Heart left ventricle (tissue), 16 donors: ENCODE measurements around the gene ZBTB8A. TPM values are rescaled to one million over a fixed set of nuclear protein-coding genes. Genes with fewer than 3 reads are reported as not detected.

Source experiments
- ATAC-seq, 4 donors: fragments of 200-7000 bp; cut with Tn5 transposase; one replicate each; pipeline ENCODE4 v1.9.1; 2020 to 2022; ENCODE audit warnings: moderate library complexity in 4 of 4, mild to moderate bottlenecking in 3 of 4, moderate number of reproducible peaks in 1 of 4
- DNase-seq, 5 donors: peaks; one replicate each; pipeline ENCODE4 v3.0.0-alpha.2; 2020
- H3K27ac ChIP-seq, 12 donors: fragments of 200-600 bp; sonication (generic) in 4 of 12; one replicate each; pipeline versions ENCODE4 v1.5.0 to v1.8.0; 2016 to 2022; ENCODE audit warnings: mild to moderate bottlenecking in 2 of 12
- H3K27me3 ChIP-seq, 9 donors: fragments of 200-600 bp; sonication (generic) in 2 of 9; one replicate each; pipeline versions ENCODE4 v1.5.1 to v1.8.0; 2016 to 2022; ENCODE audit warnings: mild to moderate bottlenecking in 3 of 9
- H3K36me3 ChIP-seq, 9 donors: fragments of 200-600 bp; sonication (generic) in 2 of 9; one replicate each; pipeline versions ENCODE4 v1.5.0 to v1.8.0; 2018 to 2022; ENCODE audit warnings: mild to moderate bottlenecking in 2 of 9
- H3K4me1 ChIP-seq, 12 donors: fragments of 200-600 bp; sonication (generic) in 4 of 12; one replicate each; pipeline versions ENCODE4 v1.5.0 to v1.8.0; 2016 to 2022; ENCODE audit warnings: mild to moderate bottlenecking in 3 of 12
- H3K4me3 ChIP-seq, 12 donors: fragments of 200-600 bp; sonication (generic) in 4 of 12; one replicate each; pipeline versions ENCODE4 v1.5.0 to v1.8.0; 2017 to 2022; ENCODE audit warnings: mild to moderate bottlenecking in 9 of 12, moderate library complexity in 4 of 12
- H3K9me3 ChIP-seq, 12 donors: fragments of 200-600 bp; sonication (generic) in 4 of 12; one replicate each; pipeline versions ENCODE4 v1.5.0 to v1.8.0; 2016 to 2022; ENCODE audit warnings: mild to moderate bottlenecking in 1 of 12
- CTCF ChIP-seq, 12 donors: fragments of 200-600 bp; sonication (generic) in 4 of 12; IDR thresholded peaks; one replicate each; pipeline versions ENCODE4 v1.5.0 to v1.8.0; 2018 to 2022; ENCODE audit warnings: antibody characterized with exemption in 12 of 12, mild to moderate bottlenecking in 5 of 12
- POLR2A ChIP-seq, 2 donors: fragments of 450-650 bp; IDR thresholded peaks; one replicate each; pipeline ENCODE4 v1.6.1; 2017; ENCODE audit warnings: antibody characterized with exemption in 2 of 2, mild to moderate bottlenecking in 2 of 2, moderate library complexity in 2 of 2
- WGBS, 4 donors: extraction: QIAGEN DNeasy Blood & Tissue Kit in 2 of 4; methylation state at CpG; one replicate each; pipeline versions ENCODE4 v1.1.5 to v1.1.7; 2013 to 2018; 5-methylcytosine and 5-hydroxymethylcytosine counted together
- intact Hi-C, 10 donors: fragments of 100-400 bp; cut with DNase I; formaldehyde crosslinking; loops; one replicate each; pipeline versions ENCODE4 v1.11.1 to v1.14.2; 2022
- polyA plus RNA-seq, 2 donors: library from polyadenylated mRNA; stranded (reverse); fragments of 200-250 nt; gene quantifications; one replicate each; pipeline ENCODE4 v1.2.3, GENCODE V29; 2013
- total RNA-seq, 9 donors: library from RNA; depleted of rRNA in 2 of 9; stranded (reverse); fragments of >200 nt in 2 of 9; fragmentation: NEBNext Ultra II Directional in 3 of 9; extraction: Animal tissue kit (Norgen Biotek cat#: 25700) in 3 of 9; gene quantifications; one replicate each; pipeline versions ENCODE4 v1.1.0 to v1.2.4, GENCODE V29; 2016 to 2023
- donor health status: ischemic (EF 13 %, LVEDD 7.1; RV severe dilation, severe dysfunction).
- donor health status: healthy with polysubstance abuse.
- donor health status: DM: no; HTN: yes; CAD: no.
- donor health status: DM: no; HTN: no; CAD: no.
- donor health status: ischemic (EF 25% LVEDD 6.9; RV normal size, moderate dysfunction).
- donor health status: ischemic (EF 25% LVEDD 5.7; RV mildly dilated, moderate dysfunction).
- donor health status: healthy.
- donor health status: DM: yes; HTN: yes; CAD: no.
- donor health status: ischemic (EF 35%, LVEDD 5.7; RV mildly dilated, moderate dysfunction).
- donor health status: nonischemic (EF 11% LVEDD 7.7; RV severe dilation, severe dysfunction).
- donor health status: DM: yes; HTN: yes; CAD: no.
- donor health status: PGD.
- donor health status: ischemic (EF 29% LVEDD 5.4; RV normal size, mild dysfunction).
- donor health status: nonischemic (EF 23%, LVEDD 6.1; RV moderate dilation, normal function).

The ZBTB8A gene
- total and polyA plus RNA-seq, 11 donors: 1.1 to 5.0 (median 2.7) TPM

GRCh38 chr1:32605711-32606424 lies 66.6 kb downstream of the ZBTB8A start:
- TF ChIP-seq CTCF (IDR thresholded peaks at IDR 0.05): no peak
- intact Hi-C loops: loop anchor here in 2 of 10 donors (5.0 to 10.0 kb wide), 2 partner anchors 69 to 161 kb away; partner anchors contain the start of gene ZBTB8A (in 1 of the 2)
- no peaks in the 10 kb centered on the region for H3K4me1 ChIP-seq
- WGBS, 4 donors: 93 to 96% (median 94%) methylated on average over 17 of the region's 17 CpGs
- H3K27me3 ChIP-seq: no peaks in the 10 kb centered on the region
- DNase-seq (no peak), ATAC-seq (peak in 1 of 4 donors; percentile 45)
- H3K27ac ChIP-seq: no peak overlapping the region
- H3K9me3 ChIP-seq: no peaks in the 10 kb centered on the region
- H3K4me3 ChIP-seq: no peak overlapping the region
- H3K36me3 ChIP-seq: peaks cover 0 to 15% (median 7%) of the 10 kb centered on the region in 9 donors

DNA sequence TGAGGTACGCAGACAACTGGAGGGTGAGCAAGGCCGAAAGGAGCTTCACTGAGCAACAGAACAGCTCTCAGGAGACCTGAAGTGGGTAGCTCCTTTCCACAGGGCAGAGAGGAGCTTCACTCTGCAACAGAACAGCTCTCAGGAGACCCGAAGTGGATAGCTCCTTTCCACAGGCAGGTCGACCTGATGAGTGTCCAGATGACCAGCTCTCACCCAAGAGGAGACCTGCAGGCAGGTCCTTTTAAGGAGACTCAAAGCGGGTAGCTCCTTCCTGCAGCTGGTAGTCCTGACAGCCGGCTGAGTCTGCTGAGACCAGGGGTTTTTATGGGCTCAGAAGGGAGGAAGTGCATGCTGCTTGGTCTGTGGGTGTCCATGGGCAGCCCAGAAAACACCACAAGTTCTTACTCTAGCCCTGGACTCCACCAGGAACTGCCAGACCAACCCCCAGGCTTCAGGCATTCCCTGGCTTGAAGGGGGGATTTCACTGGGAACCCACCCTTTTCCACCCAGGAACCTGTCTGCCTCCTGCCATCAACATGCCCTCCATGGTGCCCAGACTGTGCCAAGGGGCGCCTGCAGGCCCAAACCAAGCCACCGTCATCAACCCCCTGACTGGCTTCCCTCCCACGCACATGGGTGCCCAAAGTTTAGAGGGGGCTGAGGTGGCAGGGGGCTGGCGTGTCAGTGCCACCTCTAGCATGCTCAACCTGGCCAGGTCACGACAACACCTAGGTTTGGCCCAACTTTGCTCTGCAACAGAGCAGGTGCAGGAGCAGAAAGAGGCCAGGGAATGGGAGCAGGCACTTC lies 67.5 kb downstream of the ZBTB8A start:
- TF ChIP-seq POLR2A (IDR thresholded peaks at IDR 0.05): no peak
- no peak for TF ChIP-seq CTCF (IDR thresholded peaks at IDR 0.05)
- DNase-seq (no peak), ATAC-seq (no peak)
- intact Hi-C loops: loop anchor here in 2 of 10 donors (5.0 to 10.0 kb wide), 2 partner anchors 69 to 162 kb away; partner anchors contain the start of gene ZBTB8A (in 1 of the 2)
- Histone ChIP-seq H3K36me3 (peaks cover 0 to 9% (median 0%) of the 10 kb centered on the region in 9 donors), H3K27ac (no peak overlapping the region), H3K4me3 (no peak overlapping the region), H3K4me1 (peaks cover 0 to 5% (median 0%) of the 10 kb centered on the region in 12 donors), H3K9me3 (no peaks in the 10 kb centered on the region), H3K27me3 (no peaks in the 10 kb centered on the region)
- 86 to 97% (median 90%) methylated on average over 10 to 11 of the region's 11 CpGs for WGBS, 4 donors

- TF ChIP-seq POLR2A (IDR thresholded peaks at IDR 0.05) (no peak), CTCF (IDR thresholded peaks at IDR 0.05) (no peak)
These were observed 70.0 kb downstream of the ZBTB8A start for GRCh38 chr1:32609180-32609579.

DNA sequence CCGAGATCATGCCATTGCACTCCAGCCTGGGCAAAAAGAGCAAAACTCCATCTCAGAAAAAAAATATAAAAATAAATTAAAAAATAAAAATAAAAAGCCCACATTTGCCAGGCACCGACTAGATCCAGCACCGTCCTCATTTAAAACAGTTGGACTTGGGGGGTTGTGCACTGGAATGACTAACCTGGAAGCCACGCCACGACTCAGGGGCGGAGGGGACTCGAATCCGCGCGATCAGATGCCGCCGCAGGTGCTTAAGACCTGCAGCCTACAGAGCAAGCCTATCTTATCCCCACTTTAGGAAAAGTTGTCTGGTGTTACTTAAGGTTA lies 72.6 kb downstream of the ZBTB8A start:
- H3K9me3 ChIP-seq: no peaks in the 10 kb centered on the region
- no peak for DNase-seq
- peaks cover 0 to 14% (median 7%) of the 10 kb centered on the region in 12 donors for H3K4me1 ChIP-seq
- H3K36me3 ChIP-seq: peaks cover 0 to 4% (median 0%) of the 10 kb centered on the region in 9 donors
- WGBS, 4 donors: 8 to 10% (median 9%) methylated on average over 12 of the region's 12 CpGs
- TF ChIP-seq POLR2A (IDR thresholded peaks at IDR 0.05) (no peak), CTCF (IDR thresholded peaks at IDR 0.05) (no peak)
- no peak for ATAC-seq
- H3K4me3 ChIP-seq: peak overlapping the region; percentile 30 to 74 (median 56)
- H3K27me3 ChIP-seq: no peaks in the 10 kb centered on the region
- H3K27ac ChIP-seq: peak overlapping the region in 10 of 12 donors; percentile 54 to 83 (median 64)
- intact Hi-C loops: loop anchor here in 3 of 10 donors (10.0 kb wide), 2 partner anchors 87 to 157 kb away; no protein-coding TSS in a partner anchor

More at GRCh38 chr1:32609180-32609579, 70.0 kb downstream of the ZBTB8A start:
- no peak overlapping the region for H3K27ac ChIP-seq
- DNase-seq: no peak
- intact Hi-C loops: loop anchor here in 2 of 10 donors (5.0 to 10.0 kb wide), 2 partner anchors 72 to 164 kb away; partner anchors contain the start of gene ZBTB8A (in 1 of the 2)
- WGBS, 4 donors: 79 to 84% (median 83%) methylated on average over 4 of the region's 4 CpGs
- H3K4me1 ChIP-seq: peaks cover 0 to 14% (median 7%) of the 10 kb centered on the region in 12 donors
- no peak overlapping the region for H3K4me3 ChIP-seq
- H3K9me3 ChIP-seq: no peaks in the 10 kb centered on the region
- peaks cover 0 to 8% (median 0%) of the 10 kb centered on the region in 9 donors for H3K36me3 ChIP-seq
- H3K27me3 ChIP-seq: no peaks in the 10 kb centered on the region
- ATAC-seq: no peak
